Stimulated activated CD4-positive, alpha-beta T cell treated with anti-CD3 and anti-CD28 coated beads, Interleukin-4, amount 100 ng/mL, for 24 hours (primary cell): ENCODE data around the gene NAALADL2.

ENCODE experiments used
- DNase-seq: peaks from one replicate; pipeline ENCODE4 v3.0.0-alpha.2; 2020

The NAALADL2 gene

GRCh38 chr3:175619369-175619768, 760.2 kb downstream of the NAALADL2 start:
- DNase-seq: no peak

- no peak for DNase-seq
Measured at GRCh38 chr3:175620093-175620492, 761.0 kb downstream of the NAALADL2 start.

DNA sequence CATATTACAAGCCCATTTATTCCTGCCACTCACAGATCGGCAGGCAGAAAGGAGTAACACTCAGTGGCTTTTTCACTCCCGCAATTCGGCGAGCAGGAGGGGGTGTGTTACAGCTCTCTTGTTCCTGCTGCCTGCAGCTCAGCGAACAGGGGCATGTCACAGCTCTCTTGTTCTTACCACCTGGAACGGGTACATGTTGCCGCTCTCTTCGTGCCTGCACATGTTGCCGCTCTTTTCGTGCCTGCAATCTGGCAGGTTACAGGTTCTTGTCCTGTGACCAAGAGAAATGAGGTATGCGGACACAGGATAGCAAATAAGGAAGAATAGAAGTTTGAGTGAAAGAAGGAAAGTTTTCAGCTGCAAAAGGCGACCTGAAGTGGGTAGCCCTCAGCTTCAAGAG, 761.4 kb downstream of the NAALADL2 start:
- DNase-seq: no peak

DNA sequence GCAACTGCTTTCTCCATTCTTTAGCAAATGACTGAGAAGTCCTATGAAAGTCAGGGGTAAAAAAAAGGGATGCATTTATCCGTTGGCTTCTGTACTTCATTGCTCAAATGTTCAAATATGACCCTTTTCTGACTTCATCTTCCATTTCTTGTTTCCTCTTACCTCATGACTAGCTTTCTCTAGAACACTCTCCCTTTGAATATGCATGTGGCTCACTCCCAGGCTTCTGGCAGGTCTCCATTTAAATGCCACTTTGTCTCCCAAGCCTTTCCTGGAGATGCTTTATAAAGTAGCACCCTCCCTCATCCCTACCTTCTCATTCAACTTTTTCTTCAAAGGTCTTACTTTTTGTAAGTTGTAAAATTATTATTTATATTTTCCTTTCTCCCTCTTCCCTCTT, 781.8 kb downstream of the NAALADL2 start:
- no peak for DNase-seq

GRCh38 chr3:175646865-175647264, 787.7 kb downstream of the NAALADL2 start:
- no peak for DNase-seq

GRCh38 chr3:175648899-175649298, 789.8 kb downstream of the NAALADL2 start:
- no peak for DNase-seq

- DNase-seq: no peak
Measured at GRCh38 chr3:175651716-175652115, 792.6 kb downstream of the NAALADL2 start.

GRCh38 chr3:175655351-175655750, 796.2 kb downstream of the NAALADL2 start:
- DNase-seq: no peak

- no peak for DNase-seq
Measured at GRCh38 chr3:175656461-175656860, 797.3 kb downstream of the NAALADL2 start.

DNA sequence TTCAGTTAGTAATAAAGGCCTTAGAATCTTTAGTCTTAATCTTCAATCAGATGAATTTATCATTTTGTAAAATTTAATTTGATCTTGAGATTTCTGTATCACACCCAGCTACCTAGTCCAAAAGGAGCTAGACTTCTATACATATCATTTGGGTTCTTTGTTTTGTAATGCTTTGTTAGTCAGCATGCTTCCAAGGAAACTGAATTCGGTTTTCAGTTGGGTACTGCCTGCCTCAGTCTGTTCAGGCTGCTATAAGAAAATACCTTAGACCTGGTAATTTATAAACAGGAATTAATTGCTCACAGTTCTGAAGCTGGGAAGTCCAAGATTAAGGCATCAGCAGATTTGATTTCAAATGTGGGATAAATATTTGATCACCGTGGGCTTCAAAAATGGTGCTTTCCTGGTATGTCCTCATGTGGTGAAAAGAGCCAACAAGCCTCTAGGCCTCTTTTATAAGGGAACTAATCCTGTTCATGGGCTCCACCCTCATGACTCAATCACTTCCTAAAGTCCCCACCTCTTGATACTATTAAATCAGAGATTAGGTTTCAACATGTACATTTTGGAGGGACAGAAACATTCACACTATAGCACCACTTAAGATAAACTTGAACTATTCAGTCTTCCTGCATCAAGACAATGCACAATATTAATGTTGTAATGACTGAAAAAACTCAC, 800.7 kb downstream of the NAALADL2 start:
- no peak for DNase-seq

GRCh38 chr3:175662815-175663214, 803.7 kb downstream of the NAALADL2 start:
- DNase-seq: no peak

DNA sequence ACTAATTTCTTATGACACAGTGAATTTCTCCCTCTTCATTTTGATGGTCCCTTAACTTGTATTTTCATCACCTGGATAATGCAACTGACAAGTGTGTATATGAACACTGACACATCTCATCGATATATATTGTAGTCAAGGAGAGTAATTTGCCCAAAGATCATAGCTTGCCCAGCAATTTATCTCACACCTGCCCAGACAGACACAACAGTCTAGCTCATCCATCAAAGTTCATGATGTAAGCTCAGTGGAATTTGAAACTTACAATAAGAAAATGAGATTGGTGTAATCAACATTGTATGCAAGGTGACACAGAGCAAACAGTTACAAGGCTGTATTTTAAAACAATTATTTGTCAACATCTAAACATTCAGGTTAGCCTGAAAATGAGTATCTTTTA, 805.8 kb downstream of the NAALADL2 start:
- DNase-seq: no peak

DNA sequence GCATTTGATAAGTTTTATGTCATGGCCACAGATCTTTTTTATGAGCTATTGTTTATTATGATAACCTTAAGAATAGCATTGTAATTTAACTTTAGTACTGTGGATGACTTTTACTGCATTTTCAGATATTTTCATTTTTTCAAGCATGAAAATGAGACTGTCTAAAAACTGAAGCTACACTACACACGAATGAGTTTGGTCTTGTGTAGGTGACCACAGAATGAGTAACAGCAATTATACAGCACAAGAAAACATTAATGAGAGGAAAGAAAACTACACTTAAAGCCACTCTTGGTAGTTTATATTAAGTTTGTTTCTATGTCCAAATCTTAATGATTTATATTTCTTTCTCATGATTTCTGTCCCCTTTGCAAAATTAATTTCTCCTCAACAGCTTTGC, 809.2 kb downstream of the NAALADL2 start:
- no peak for DNase-seq

DNA sequence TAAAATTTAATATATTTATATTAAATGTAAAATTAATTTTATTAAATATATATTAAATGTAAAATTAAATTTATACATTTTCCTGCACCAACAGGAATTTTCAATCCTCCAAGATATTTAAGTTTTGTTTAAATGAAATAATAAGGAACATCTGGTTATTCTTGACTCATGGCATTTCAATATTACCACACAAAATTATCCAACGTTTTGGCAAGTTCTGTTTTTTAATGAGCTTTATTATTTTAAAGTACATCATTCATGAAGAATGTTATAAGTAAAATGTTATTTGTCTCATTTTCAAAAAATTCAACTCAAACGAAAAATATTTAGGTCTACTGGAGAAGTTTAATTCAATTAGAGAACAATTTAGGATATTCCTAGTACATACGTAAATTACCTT, 811.4 kb downstream of the NAALADL2 start:
- no peak for DNase-seq

- DNase-seq: no peak
Measured at GRCh38 chr3:175672119-175672689, 813.1 kb downstream of the NAALADL2 start.

- DNase-seq: no peak
Measured at GRCh38 chr3:175679568-175679967, 820.4 kb downstream of the NAALADL2 start.

- DNase-seq: no peak
Measured at GRCh38 chr3:175692256-175692655, 833.1 kb downstream of the NAALADL2 start.

- DNase-seq: no peak
Measured at GRCh38 chr3:175695251-175695650, 836.1 kb downstream of the NAALADL2 start.

DNA sequence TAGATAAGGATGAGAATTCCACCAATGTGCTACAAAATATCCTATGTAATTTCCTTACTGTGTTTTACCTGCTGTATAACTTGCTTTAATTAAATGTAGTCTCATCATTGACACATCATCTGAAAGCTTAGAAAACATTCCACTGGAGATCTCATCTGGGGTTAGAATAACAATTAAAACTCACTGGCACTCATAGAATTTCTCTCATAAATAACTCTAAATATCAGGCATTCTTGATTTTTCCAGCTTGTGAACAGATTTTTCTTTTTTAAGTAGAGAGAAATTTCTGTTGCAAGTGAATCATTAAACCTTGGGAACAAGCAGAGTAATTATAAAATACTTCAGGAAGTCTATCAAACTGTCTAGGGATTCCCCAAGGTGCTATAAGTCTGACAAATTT, 843.8 kb downstream of the NAALADL2 start:
- no peak for DNase-seq

GRCh38 chr3:175704366-175705055, 845.4 kb downstream of the NAALADL2 start:
- DNase-seq: no peak

DNA sequence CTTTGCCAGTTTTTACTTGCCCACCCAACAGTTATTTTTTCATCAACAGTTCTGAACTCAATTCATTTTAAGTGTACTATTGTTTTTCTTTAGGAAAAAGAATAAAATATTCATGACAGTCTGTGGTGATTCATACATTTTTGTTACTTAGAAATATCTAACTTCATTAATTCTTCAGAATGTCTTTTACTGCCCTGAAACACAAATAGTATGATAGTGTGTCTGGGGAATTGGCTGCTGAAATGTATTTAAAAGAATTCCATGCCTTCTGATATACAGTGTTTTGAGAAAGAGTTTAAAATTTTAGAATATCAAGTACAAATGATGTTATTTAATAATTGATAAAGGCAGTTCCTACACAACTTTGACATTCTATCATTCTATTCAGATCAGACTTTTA, 854.1 kb downstream of the NAALADL2 start:
- DNase-seq: no peak

DNA sequence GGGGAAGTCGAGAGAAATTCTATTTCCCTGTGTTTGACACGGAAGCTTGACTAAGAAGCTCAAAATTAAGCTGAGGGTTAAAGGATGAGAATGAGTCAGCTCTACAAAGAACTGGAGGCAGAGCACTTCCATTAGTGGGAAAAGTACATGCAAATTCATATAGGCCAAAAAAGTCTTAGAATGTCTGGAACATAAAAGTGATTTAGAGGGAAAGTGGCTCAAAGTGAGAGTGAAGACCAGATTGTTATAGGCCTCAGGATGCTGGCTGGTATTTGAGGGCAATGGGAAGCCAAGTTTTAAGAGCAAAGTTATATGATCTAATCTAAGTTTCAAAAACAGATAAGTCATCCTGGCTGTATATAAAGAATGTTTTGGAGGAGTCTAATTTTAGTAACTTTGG, 857.3 kb downstream of the NAALADL2 start:
- no peak for DNase-seq

GRCh38 chr3:175726228-175726627, 867.1 kb downstream of the NAALADL2 start:
- no peak for DNase-seq

DNA sequence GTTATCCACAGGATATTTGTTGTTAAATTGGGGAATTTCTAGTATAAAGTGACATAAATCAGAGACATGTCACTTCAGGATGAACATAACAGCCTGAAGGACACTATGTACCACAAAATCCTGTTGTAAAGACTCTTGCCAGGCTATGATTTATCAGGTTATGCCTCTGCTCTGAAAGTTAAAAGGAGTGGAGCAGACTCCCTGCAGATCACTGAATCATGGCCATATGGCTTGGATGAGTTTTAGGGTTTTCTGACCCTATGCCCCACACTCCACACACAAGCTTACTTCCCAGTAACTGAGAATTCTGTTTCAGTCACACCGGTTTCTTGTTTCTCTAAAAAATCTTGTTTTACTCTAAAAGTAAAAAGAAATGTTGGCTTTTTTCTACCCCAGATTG, 869.4 kb downstream of the NAALADL2 start:
- no peak for DNase-seq

GRCh38 chr3:175729466-175729865, 870.3 kb downstream of the NAALADL2 start:
- no peak for DNase-seq
